ENCODE results near the gene SIPA1L3. TPM values are rescaled to one million over a fixed set of nuclear protein-coding genes. Genes with fewer than 3 reads are reported as not detected.

SIPA1L3 gene
- total RNA-seq, 2 donors from 2014 or later, result 136 to 180 TPM

- ATAC-seq (peak; percentile 22), DNase-seq (peak in 1 of 2 donors; percentile 12)
- intact Hi-C loops (cut with DNase I, micrococcal nuclease), result no loop called here
These were observed 276.4 kb downstream of the SIPA1L3 start for GRCh38 chr19:38183251-38183897.

- ATAC-seq, result no peak
These were observed 277.8 kb downstream of the SIPA1L3 start for GRCh38 chr19:38184815-38185214.

GRCh38 chr19:38185562-38185961 is 278.6 kb downstream of the SIPA1L3 start:
- DNase-seq (no peak), ATAC-seq (no peak)
- intact Hi-C loops (cut with DNase I, micrococcal nuclease), result no loop called here

More at GRCh38 chr19:38184815-38185214, 277.8 kb downstream of the SIPA1L3 start:
- no peak for DNase-seq
- intact Hi-C loops (cut with DNase I, micrococcal nuclease), result no loop called here

- DNase-seq, result no peak
- ATAC-seq, result no peak
- intact Hi-C loops (cut with DNase I, micrococcal nuclease), result no loop called here
These were observed 283.1 kb downstream of the SIPA1L3 start for GRCh38 chr19:38190061-38190460.

- no peak for DNase-seq
- intact Hi-C loops (cut with DNase I, micrococcal nuclease), result no loop called here
- no peak for ATAC-seq
These were observed 283.8 kb downstream of the SIPA1L3 start for GRCh38 chr19:38190793-38191192.

- ATAC-seq (no peak), DNase-seq (no peak)
- intact Hi-C loops (cut with DNase I, micrococcal nuclease), result no loop called here
These were observed 284.7 kb downstream of the SIPA1L3 start for GRCh38 chr19:38191747-38192146.

- ATAC-seq, result no peak
- no peak for DNase-seq
- intact Hi-C loops (cut with DNase I, micrococcal nuclease), result no loop called here
These were observed 286.4 kb downstream of the SIPA1L3 start for GRCh38 chr19:38193445-38193844.

- DNase-seq (no peak), ATAC-seq (no peak)
- intact Hi-C loops (cut with DNase I, micrococcal nuclease), result no loop called here
These were observed 287.2 kb downstream of the SIPA1L3 start for GRCh38 chr19:38194061-38194701.

- DNase-seq (no peak), ATAC-seq (no peak)
- intact Hi-C loops (cut with DNase I, micrococcal nuclease), result no loop called here
These were observed 288.2 kb downstream of the SIPA1L3 start for GRCh38 chr19:38195237-38195636.

- DNase-seq, result no peak
- intact Hi-C loops (cut with DNase I, micrococcal nuclease), result no loop called here
- no peak for ATAC-seq
These were observed 289.3 kb downstream of the SIPA1L3 start for GRCh38 chr19:38196245-38196837.

GRCh38 chr19:38196948-38197656 is 290.1 kb downstream of the SIPA1L3 start:
- ATAC-seq (peak; percentile 4), DNase-seq (no peak)
- intact Hi-C loops (cut with DNase I, micrococcal nuclease), result no loop called here

- DNase-seq (no peak), ATAC-seq (no peak)
- intact Hi-C loops (cut with DNase I, micrococcal nuclease), result no loop called here
These were observed 291.1 kb downstream of the SIPA1L3 start for GRCh38 chr19:38197937-38198704.

GRCh38 chr19:38199340-38199739 is 292.3 kb downstream of the SIPA1L3 start:
- intact Hi-C loops (cut with DNase I, micrococcal nuclease), result no loop called here
- ATAC-seq (no peak), DNase-seq (no peak)

- DNase-seq (no peak), ATAC-seq (no peak)
These were observed 294.7 kb downstream of the SIPA1L3 start for GRCh38 chr19:38201731-38202130.

GRCh38 chr19:38202504-38202903 is 295.5 kb downstream of the SIPA1L3 start:
- intact Hi-C loops (cut with DNase I, micrococcal nuclease), result no loop called here
- no peak for DNase-seq
- no peak for ATAC-seq

More at GRCh38 chr19:38201731-38202130, 294.7 kb downstream of the SIPA1L3 start:
- intact Hi-C loops (cut with DNase I, micrococcal nuclease), result no loop called here

GRCh38 chr19:38203197-38203596 is 296.2 kb downstream of the SIPA1L3 start:
- no peak for ATAC-seq
- intact Hi-C loops (cut with DNase I, micrococcal nuclease), result no loop called here
- DNase-seq, result no peak

- intact Hi-C loops (cut with DNase I, micrococcal nuclease), result no loop called here
- ATAC-seq, result peak; percentile 28
- no peak for DNase-seq
These were observed 297.1 kb downstream of the SIPA1L3 start for GRCh38 chr19:38204096-38204495.

GRCh38 chr19:38204728-38205127 is 297.7 kb downstream of the SIPA1L3 start:
- no peak for DNase-seq
- intact Hi-C loops (cut with DNase I, micrococcal nuclease), result no loop called here

More at GRCh38 chr19:38204728-38205127, 297.7 kb downstream of the SIPA1L3 start:
- no peak for ATAC-seq

Data from left colon (tissue), 2 donors.